HG03280 (cell line): ENCODE measurements around the gene GOLT1B.
A peak's percentile ranks its signal among the peaks of the same experiment; 100 is the strongest.

Experiments used
- ATAC-seq: cut with Tn5 transposase; IDR thresholded peaks from one replicate; pipeline ENCODE4 v1.9.1; 2021; ENCODE audit warnings: mild to moderate bottlenecking, moderate library complexity; ENCODE audit not compliant: unreplicated experiment

The GOLT1B gene

GRCh38 chr12:21521541-21521940 lies 20.0 kb downstream of the GOLT1B start:
- no peak for ATAC-seq

- ATAC-seq, result no peak
Measured at GRCh38 chr12:21523148-21523547, 21.6 kb downstream of the GOLT1B start.

GRCh38 chr12:21526053-21526452 lies 24.5 kb downstream of the GOLT1B start, which contains the start of gene SPX:
TSS of gene SPX (plus strand) at chr12:21526296. CDS start at chr12:21526473, 177 bp downstream.
- no peak for ATAC-seq

GRCh38 chr12:21526721-21527345 lies 25.2 kb downstream of the GOLT1B start:
- ATAC-seq, result no peak

GRCh38 chr12:21527451-21528180 lies 26.0 kb downstream of the GOLT1B start:
- ATAC-seq, result peak; percentile 86

- no peak for ATAC-seq
Measured at GRCh38 chr12:21528953-21529352, 27.4 kb downstream of the GOLT1B start.

GRCh38 chr12:21529456-21529855 lies 27.9 kb downstream of the GOLT1B start:
- no peak for ATAC-seq

- ATAC-seq, result no peak
Measured at GRCh38 chr12:21538061-21538653, 36.6 kb downstream of the GOLT1B start.

GRCh38 chr12:21539797-21540196 lies 38.2 kb downstream of the GOLT1B start:
- no peak for ATAC-seq

GRCh38 chr12:21541773-21542172 lies 40.2 kb downstream of the GOLT1B start:
- ATAC-seq, result no peak

GRCh38 chr12:21542403-21542802 lies 40.8 kb downstream of the GOLT1B start:
- ATAC-seq, result no peak

- ATAC-seq, result no peak
Measured at GRCh38 chr12:21543151-21543550, 41.6 kb downstream of the GOLT1B start.

GRCh38 chr12:21545557-21545956 lies 44.0 kb downstream of the GOLT1B start:
- ATAC-seq, result no peak

GRCh38 chr12:21546716-21547115 lies 45.1 kb downstream of the GOLT1B start:
- no peak for ATAC-seq

GRCh38 chr12:21547437-21547836 lies 45.8 kb downstream of the GOLT1B start:
- ATAC-seq, result no peak

GRCh38 chr12:21551841-21552465 lies 50.4 kb downstream of the GOLT1B start:
- no peak for ATAC-seq

- ATAC-seq, result no peak
Measured at GRCh38 chr12:21552635-21553328, 51.2 kb downstream of the GOLT1B start.

GRCh38 chr12:21553329-21553675 lies 51.7 kb downstream of the GOLT1B start:
- no peak for ATAC-seq

- ATAC-seq, result no peak
Measured at GRCh38 chr12:21558100-21558679, 56.6 kb downstream of the GOLT1B start.

- ATAC-seq, result no peak
Measured at GRCh38 chr12:21559855-21560569, 58.4 kb downstream of the GOLT1B start.
